HG03175 (cell line): ENCODE data around the gene ARHGAP31.
"Not testable (repeated sequence)": the region's sequence is repeated elsewhere in the genome, so short reads cannot be mapped to it uniquely, and the experiment has no call there.

Experiments
- ATAC-seq: cut with Tn5 transposase; IDR thresholded peaks from one replicate; pipeline ENCODE4 v1.9.1; 2021; ENCODE audit warnings: mild to moderate bottlenecking, moderate library complexity; ENCODE audit not compliant: unreplicated experiment

The ARHGAP31 gene

DNA sequence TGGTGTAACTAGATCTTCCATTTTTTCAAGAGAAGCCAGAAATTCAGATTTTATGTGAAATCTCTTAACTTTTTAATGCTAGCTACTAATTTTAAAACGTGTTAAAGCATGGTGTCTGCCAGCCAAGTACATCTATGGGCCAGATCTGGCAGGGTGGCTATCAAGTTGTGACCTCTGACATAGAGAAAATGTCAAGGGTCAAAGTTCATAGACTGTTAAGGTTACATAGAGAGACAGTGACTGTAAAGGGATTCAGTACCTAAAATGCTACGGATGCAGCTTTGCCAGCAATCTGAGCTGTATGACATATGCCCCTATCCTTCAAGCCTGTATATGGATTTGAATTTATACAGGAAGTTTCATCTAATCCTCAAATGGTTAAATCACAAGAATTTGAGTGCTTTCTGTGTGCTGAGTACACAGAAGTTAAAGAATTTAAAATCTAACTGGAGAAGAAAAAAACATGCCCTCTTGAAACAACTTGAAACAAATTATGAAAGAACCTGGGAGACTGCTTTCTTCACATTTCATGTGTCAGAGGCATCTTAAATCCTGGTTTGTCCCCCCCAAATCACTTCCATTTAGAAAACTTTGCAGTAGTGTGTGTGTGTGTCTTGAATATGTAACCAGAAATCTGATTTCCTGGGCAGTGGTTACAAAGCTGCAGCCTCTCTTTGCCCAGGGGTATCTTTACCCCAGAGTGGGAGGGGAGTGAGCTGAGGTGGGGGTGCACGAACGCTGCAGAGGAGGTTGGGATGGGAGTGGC is 895 bp upstream of the ARHGAP31 start:
- ATAC-seq = no peak

DNA sequence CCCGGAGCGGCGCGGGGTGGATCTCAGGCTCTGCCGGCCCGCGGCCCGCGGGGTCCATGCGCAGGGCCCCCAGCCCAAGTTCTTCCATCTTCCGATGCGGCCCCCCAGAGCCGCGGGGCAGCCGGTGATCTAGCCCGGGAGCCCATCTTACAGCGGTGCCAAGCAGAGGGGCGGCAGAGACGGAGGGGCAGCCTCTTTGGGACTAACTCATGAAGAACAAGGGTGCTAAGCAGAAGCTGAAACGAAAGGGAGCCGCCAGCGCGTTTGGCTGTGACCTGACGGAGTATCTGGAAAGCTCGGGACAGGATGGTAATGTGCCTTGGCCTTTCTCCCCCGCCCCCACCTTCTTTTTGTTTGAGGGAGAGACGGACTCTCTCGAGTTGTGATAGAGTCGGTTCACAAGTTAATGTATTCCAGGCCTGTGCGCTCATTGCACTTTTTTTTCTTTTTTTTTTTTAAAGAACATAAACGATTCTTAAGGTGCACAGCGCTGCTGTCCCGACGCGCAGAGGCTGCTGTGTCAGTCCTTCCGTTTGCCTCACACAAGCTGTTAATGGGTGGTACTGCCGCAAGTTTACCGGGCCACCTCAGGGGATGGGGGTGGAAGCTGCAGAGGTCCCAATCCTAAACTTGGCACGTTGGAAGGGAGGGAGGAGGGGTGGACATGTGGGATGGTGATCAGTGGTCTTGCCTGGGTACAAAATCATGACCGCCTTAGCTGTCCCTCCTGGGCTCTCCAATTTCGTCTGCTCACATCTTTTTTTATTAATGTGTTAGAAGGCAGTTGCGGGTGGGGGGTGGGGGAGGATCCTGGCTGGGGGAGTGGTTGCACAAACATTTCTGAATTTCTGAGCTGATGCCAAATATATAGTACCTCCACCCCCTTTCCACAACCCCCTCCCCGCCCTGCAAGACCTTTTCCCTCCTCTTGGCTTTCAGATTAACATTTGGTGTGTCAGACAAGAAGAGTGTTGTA is 801 bp downstream of the ARHGAP31 start:
- ATAC-seq = peak; percentile 36

DNA sequence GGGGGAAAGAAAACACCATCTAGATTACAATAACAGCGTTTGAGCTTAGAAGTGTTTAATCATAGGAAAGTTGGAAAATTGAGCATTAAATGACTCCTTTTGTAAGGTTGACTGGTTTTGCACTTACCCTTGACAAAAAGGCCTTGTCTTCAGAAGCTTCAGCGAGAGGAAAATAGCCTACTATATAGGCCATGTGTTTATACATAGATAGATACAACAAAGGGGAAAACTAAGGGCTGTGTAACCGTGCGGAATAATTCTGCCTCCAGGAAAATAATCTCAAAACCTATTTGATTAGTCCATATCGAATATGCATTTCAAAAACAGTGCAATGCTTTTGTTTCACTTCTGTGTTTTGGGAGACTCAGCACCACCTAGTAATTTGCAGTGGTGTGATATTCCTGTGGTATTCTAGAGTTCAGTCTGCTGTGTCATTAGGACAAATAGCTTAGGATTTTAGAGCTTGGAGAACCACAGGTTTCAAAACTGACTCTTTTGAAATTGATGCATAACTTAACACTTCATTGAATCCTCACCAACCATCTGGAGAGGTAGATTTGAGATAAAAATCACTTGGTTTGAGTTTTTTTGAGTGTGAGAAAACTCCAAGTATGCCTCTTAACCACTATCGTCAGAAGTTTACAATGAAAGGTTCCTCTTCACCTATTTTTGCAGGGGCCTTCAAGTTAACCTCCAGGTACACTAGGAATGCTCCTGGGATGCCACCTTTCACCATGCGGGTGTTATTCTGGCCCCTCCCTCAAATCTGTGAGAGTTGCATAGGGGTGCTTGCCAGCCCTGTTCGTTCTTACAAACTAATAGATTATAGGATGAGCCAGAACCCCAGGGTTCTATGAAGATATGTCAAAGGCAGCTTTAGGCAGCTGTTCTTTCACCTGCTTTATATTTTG is 1.9 kb downstream of the ARHGAP31 start:
- no peak for ATAC-seq

DNA sequence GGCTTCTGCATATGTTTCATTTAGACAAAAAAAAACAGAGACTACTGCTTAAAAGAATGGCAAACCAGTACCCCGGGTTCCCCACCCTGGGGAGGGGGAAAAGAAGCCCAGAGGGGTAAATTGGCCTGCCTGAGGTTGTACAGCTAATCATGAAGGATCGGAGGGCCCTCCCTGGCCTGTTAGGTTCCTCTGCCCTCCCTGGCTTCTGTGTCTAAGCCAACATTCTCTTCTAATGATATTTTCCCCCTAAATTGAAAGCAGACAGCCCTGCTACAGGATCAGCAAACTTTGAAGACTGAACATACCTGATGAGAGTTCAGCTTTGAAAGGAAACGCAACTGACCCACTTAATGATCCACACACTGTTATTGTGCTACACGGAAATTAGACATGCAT is 2.5 kb downstream of the ARHGAP31 start:
- no peak for ATAC-seq

DNA sequence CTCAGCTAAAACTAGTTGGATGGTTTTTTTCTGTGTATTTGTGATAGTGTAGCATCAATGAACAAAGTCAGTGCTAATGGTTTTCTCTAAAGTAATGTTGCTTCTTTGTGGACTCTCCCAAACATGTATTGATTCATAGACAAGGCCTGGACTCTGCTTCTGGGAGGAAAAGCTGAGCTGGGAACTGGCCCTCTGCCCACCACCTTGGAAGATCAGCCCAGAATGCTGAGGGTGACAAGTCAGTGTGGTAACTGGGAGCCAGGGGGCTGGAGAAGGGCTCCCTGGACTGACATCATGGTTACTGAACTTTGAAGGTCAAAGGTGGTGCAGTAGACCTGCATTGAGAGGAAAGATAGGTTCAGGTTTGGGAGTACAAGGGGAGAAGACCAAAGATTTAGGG is 3.0 kb downstream of the ARHGAP31 start:
- ATAC-seq = no peak

DNA sequence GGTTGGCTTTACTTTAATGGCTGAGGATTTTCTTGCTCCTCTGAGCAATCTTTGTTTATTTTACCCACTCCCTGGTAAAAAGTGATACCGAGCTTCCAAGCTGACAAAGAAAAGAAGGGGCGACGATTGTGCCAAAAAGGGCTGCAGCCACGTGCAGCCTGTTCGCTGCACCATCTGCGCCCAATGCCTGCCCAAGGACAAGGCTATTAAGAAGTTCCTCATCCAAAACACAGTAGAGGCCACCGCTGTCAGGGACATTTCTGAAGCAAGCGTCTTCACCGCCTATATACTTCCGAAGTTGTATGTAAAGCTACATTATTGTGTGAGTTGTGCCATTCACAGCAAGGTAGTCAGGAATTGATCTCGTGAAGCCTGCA is 4.4 kb downstream of the ARHGAP31 start:
- no peak for ATAC-seq

DNA sequence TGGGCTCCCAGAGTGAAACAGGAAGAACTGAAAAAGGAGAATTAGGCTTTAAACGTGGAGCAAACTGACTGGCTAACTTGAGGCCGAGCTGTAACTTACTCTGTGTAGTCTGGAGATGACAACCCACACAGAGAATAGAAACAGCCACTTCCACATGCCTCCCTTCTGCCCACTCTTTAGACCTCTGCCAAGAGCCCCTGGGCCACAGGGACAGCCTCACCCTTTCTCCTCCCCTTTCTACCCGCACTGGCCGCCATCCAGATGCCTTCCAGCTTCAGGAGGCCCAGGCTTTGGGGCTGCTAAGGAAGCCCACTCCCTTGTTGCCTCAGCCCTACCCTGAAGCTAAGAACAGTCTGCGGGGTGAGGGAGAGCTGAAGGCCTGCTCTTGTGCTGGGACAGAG is 6.8 kb downstream of the ARHGAP31 start:
- no peak for ATAC-seq

DNA sequence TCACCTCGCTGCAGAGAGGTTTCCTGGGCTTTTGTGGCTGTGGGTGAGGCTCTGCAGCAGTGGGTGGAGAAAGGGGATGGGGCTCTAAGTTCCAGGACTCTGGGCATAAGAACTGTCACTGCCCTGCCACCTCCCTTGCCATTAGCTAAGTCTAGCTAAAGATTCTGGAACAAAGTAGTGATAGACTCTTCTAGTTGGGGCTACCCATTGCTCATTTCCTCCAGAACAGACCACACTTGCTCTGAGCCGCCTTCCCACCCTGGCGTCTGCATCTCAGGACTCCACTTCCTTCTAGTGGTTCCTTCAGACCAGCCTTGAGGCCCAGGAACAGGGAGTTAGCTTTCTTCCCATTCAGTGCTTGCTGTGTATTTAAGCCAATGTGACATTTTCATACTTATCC is 7.5 kb downstream of the ARHGAP31 start:
- ATAC-seq = no peak

DNA sequence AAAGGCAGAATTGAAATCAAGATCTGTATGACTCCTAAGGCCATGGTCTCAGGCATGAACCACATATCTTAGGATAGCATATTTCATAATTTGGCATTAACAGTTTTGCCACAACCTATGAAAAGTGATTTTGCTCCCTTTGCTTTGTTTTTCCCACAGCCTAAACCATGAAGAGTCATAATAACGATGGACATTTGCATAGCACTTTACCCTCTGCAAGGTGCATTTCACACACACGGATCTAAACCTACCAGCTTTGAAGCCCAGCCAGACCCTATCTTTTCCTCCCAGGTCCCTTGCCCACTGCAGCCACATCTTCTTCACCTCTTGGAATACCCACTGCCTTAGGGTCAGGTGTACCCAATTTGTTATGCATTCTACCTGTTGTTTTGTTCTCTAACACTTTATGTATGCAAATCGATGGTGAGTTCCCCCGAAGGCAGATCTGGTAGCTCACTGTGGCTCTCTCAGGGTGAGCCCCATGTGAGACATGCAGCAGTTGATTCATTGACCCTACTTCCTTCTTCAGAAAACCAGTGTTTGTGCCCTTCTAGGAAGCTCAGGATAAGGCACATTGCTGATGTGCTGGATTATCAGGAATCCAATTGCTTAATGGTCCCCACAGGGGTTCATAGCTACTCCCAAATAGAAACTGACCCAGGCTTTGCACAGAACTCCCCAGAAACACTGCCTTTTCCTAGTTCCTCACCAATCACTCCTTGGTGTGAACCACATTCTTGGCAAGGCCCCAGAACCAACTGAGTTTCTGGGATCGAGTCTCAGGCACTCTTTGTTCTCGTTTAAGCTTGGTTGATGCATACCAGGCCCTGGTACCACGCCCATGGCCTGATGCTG is 8.7 kb downstream of the ARHGAP31 start:
- peak; percentile 63 for ATAC-seq

DNA sequence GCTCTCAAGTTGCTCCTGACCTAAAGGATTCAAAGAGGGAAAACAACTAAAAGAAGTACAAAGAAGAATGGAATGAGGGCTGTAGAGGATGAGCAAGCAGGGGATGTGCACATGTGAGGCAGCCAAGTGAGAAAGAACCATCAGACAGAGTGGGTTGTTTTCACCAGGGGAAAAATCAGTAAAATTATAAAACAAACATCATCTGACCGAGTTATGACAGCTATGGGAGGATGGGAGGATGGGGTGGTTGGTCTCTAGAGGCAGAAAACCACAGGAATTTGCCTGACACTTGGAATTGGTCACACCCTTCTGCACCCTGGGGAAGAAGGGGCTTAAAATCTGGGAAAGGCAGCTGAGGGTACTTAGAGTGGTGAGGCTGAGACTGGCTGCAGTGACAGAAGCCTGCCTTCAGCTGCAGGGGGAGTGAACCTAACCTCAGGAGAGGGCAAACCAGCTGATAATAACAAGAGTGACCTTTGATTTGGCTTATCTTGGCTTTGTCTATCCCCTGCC is 10.1 kb downstream of the ARHGAP31 start:
- no peak for ATAC-seq

DNA sequence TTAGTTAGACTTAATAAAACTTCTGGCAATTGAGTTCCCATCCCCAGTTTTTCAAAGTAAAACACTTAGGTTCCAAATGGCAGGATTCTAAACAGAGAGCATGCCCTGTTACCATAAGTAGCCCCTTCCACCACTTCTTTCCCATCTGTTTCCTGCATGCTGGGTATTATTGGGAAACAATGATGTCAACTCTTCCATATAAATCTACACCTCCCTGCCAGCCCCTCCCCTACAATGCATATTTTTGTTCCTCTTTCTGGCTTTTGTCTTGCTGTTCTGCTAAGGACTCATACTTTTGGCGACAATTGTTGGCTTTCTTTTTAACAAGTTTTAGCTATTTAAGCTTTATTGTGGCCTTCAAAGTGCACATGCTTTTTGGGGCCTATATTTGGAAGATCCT is 11.1 kb downstream of the ARHGAP31 start:
- no peak for ATAC-seq

DNA sequence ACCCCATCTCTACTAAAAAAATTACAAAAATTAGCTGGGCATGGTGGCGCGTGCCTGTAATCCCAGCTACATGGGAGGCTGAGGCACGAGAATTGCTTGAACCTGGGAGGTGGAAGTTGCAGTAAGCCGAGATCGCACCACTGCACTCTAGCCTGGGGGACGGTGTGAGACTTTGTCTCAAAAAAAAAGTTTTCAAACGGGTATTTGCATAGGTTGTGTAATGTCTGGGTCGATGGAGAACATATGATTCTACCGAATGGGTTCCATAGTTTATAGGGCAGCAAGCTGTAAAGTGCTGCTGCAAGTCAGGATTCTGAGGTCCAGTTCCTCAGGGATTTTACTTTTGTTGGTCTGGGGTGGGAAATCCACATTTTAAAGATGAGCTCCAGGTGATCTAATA is 12.2 kb downstream of the ARHGAP31 start:
- not testable (repeated sequence) for ATAC-seq

DNA sequence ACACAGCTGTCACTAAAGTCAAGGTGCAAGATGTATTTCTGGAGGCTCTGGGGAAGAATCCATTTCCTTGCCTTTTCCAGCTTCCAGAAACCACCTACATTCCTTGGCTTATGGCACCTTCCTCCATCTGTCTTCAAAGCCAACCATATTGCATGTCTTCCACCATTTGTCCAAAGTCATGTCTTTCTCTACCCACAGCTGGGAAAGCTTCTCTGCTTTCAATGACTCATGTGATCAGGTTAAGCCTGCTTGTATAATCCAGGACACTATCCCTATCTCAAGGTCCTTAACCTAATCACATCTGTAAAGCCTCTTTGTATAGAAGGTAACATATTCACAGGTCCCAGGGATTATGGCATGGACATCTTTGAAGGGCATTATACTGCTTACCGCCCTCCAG is 14.2 kb downstream of the ARHGAP31 start:
- ATAC-seq = no peak

DNA sequence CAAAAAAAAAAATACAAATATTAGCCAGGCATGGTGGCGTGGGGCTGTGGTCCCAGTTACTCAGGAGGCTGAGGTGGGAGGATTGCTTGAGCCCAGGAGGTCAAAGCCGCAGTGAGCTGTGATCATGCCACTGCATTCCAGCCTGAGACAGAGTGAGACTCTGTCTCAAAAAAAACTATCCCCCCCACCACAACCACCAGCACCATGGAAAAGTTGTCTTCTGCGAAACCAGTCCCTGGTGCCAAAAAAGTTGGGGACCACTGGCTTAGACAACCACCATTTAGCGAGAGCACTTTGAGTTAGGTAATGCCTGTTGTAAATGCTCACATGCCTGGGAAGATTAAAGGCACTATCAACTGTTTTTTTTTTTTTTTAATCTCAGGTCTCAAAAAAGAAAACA is 15.4 kb downstream of the ARHGAP31 start:
- ATAC-seq = no peak

DNA sequence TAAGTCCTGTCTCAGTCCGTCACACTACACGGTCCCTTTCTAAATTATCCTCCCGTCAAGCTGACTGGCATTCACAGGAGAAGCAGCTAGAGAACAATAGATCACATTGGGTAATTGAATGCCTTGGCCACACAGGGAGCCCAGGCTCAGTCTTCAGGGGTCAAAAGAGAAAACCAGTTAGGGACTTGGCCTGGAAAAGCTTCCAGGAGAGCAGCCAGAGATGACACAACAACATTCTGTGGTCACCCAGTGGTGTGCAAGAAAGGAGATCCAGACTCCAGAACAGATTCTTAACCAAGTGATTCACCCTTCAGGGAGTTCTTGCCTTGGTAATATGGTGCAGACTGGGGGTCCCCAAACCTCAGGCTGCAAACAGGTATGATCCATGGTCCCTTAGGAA is 15.9 kb downstream of the ARHGAP31 start:
- no peak for ATAC-seq

DNA sequence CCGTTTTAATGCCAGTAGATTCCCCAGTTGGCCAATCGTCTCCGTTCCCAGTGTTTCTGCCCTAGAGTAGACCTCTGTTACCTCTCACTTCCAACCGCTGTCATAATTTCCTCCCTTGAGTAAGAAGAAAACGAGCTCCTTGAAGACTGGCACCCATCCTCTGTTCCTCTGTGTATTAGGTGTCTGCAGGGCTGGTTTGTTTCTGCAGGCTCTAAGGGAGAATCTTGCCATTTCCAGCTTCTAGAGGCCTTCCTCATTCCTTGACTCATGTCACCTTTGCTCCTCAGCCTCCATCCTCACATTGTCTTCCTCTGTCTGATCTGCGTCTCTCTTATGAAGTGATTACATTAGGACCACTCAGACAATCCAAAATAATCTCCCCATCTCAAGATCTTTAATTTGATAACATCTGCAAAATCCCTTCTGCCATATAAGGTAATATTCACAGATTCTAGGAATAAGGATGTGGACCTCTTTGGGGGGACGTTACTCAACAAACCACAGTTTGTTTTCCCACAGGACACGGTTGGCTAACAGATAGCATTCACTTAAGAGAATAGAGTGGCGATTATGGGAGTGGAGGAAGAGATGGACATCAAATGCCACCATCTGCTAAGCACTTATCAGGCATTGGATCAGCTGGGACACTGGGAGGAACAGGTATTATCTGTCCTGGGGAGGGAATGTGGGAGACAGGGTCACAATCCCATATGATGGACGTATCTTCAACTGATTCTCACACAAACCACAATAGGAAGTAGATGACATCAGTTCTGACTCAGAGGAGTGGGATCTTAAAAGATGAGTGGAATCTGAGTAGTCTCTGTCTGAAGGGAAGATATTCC is 17.1 kb downstream of the ARHGAP31 start:
- no peak for ATAC-seq

DNA sequence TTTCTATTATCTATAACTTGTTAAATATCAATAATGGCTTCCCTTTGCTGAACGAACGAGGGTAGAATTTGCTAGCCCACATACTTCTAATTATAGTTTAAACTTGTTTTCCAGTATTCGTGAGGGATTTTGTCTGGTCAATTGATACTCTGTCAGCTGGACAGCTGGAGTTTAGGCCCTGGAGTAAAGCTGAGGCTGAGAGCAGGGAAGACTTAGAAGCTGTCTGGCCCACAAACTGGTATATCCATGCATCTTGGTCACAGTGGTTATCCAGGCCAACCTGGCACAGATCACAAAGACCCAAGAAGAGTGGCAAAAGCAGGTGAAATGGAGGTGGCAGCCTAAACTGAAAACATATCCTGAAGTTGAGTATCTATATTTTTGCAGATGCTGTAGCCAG is 19.3 kb downstream of the ARHGAP31 start:
- ATAC-seq = no peak

DNA sequence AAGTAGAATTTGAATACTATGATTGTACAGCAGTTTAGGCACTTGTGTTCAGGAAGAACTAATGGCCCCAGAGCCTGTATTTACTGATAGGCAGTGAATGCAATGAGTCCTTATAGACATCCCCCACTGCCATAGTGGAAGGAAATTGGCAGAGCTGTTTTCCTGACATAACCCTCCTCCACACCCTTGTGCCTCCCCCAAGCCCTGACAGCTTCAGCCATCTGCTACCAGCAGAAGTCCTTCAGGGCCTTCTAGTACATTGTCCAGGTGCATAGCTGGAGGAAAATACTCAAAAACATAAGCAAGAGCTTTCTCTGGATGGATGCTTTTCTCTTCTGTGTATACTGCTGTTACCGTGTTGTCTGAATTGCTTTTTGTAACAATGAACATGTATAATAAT is 20.6 kb downstream of the ARHGAP31 start:
- no peak for ATAC-seq
